Activated gamma-delta T cell (primary cell): ENCODE measurements around the gene RYR2.

Experiments
- DNase-seq: peaks from one replicate; lab custom pipeline; 2025; lab: John Stamatoyannopoulos, UW

Gene RYR2

DNA sequence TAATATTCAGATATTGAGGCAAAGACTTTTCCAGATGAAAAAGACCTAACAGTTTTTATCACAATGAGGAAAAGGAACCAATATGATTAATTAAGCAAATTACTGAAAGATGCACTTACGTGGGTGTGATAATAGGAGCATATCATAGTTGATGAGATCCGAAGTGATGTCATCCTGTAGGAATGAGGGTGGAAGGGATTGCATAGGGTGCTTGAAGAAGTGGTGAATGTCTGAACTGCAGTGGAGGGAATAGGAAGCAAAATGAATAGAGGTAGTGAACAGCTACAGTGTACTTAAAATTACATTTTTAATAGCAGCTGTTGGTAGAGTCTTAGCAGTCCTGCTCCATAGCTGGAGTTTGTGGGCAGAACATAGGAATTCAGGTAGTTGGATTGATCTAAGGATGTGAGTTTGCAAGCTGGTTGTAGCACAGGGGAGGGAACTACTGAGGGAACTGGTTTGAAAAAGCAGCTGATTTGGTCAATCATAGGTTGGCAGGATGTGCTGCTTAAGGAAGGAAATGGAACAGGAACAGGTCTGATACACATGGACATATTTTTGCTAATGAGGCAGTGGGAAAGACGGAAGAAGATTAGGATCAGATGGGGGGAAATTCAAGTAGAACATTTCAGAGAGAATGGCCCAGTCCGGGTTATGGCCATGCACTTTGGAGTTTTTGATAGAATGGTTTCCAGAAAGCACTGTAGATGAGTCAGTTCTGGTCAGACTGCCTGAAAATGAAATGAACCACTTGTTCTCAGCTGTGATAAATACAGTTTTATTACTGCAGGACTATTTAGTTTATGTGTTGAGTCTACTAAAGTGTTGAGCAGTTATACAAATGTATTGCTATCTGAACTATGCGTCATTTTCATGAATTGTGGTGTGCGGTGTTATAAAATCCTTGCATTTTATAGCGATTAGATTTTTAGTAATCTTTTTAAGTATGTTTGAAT lies 155.8 kb downstream of the RYR2 start:
- DNase-seq, result no peak

DNA sequence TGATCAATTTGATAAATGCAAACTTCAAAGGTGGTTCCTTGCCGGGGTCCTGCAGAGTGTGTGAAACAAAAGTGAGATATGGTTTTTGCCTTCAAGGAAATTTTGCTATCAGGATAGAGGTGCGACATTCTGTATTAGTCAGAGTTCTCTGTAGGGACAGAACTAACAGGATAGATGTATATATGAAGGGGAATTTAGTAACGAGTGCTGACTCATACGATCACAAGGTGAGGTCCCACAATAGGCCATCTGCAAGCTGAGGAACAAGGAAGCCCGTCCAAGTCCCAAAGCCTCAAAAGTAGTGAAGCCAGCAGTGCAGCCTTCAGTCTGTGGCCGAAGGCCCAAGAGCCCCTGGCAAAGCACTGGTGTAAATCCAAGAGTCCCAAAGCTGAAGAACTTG lies 157.0 kb downstream of the RYR2 start:
- DNase-seq, result no peak

DNA sequence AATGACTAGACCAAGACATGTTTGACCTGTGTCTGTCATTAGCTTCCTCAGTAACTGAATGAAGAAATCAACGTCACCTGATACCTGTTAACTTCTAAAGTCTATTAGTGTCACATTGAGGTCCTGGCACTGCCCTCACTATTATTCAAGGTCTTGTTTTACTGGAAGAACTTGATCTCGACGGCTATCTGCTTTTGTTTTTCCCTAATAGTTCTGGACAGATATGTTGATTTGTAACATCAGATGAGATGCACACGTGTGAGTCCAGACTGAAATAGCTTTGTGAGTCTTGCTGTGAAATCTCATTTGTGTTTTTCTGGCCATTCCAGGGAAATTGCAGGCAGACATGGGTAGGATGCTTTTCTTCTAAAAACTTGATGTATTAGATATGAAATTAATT lies 159.2 kb downstream of the RYR2 start:
- no peak for DNase-seq

DNA sequence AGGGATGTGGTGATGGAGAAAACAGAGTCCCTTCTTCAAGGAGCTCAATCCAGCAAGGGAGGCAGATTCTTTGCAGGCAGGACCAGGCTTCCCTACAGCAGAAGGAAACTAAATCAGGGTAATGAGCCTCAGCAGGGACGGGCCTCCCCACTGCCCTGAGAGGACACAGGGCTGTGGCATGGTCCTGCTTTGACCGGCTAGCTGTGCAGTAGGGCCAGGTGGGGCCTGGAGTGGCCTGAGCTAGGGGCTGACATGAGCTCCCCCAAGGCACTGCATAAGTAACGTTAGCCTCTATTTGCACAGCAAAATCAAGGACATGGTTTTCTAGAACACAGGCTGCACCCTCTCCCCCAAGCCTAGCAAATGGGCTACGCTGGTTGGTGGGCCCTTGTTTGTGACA lies 162.9 kb downstream of the RYR2 start:
- no peak for DNase-seq

DNA sequence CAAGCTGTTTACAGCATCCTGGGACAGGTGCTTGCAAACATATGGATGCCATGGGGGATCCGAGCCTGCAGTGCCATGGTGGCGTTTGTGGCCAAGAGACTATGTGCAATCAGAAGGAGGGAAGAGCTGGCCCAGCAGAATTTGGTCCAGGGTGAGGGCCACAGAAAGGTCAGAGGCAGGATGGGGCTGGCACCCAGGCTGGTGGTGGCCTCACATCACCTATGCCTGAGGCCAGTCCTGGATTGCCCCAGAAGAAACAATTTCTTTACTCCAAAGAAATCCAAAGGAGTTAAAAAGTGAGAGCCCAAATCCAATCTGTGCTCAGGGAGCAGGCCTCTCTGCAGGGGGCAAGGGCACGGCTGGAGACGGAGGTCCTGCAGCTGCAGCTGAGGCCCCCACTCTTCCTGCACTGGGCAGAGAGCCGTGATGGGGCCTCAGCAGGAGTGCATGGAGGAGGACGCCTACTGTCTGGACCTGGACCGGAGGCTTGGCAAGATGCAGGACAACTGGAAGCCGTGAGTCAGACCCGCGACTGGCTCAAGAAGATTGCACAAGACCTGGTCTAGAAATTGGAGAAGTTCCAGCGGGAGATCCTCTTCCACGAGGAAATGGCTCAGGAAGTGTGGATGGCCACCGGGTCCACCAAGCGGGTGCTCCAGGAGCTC lies 163.5 kb downstream of the RYR2 start:
- no peak for DNase-seq

DNA sequence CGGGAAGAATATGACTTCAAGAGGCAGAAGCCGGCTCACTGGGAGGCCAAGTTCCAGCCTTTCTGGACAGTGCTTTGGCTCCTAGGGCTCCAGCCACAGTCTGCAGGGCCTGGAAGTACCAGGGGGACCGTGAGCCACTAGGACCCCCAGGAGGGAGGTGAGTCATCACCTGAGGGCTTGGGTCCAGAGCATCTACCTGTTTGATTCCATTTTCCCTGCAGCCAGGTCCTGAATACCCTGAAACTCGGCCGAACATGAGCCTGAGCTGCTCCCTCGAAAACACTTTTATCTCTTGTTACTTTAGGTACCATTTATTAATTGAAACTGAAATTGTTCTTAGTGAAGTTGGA lies 164.1 kb downstream of the RYR2 start:
- DNase-seq, result no peak

DNA sequence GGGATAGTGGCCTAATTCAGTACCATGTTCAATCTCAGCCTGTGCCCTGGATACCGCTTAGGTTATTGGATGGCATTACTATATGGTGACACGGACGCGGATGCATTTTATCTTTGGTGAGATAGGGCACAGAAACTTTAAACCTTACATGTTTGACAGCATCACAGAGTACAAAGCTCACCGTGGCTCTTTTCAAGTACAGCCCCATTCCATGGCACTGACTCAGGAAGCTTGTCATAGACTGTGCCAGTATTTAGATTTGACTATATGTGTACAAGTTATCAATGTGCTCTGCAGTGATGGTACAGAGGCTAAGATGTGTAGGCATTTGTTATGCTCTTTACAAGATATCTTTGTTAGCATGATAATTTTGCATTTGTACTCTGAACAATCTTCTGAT lies 169.0 kb downstream of the RYR2 start:
- no peak for DNase-seq

DNA sequence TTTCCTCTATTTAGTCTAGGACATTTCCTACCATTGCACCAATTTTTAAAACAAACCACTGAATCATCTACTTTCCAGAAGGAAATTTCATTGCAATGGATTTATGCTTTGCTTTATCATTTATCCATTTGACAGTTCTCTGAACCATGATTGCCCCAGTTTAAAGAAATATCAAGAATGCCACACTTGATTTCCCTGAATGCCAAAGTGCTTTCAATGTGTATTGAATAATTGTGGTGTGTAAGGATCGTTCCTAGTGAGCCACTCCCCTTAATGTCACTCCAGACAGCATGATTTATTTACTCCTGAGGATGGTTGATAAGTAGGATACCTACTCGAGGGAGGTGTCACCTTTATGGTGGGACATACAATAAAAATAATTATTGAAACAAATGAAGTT lies 169.6 kb downstream of the RYR2 start:
- no peak for DNase-seq

DNA sequence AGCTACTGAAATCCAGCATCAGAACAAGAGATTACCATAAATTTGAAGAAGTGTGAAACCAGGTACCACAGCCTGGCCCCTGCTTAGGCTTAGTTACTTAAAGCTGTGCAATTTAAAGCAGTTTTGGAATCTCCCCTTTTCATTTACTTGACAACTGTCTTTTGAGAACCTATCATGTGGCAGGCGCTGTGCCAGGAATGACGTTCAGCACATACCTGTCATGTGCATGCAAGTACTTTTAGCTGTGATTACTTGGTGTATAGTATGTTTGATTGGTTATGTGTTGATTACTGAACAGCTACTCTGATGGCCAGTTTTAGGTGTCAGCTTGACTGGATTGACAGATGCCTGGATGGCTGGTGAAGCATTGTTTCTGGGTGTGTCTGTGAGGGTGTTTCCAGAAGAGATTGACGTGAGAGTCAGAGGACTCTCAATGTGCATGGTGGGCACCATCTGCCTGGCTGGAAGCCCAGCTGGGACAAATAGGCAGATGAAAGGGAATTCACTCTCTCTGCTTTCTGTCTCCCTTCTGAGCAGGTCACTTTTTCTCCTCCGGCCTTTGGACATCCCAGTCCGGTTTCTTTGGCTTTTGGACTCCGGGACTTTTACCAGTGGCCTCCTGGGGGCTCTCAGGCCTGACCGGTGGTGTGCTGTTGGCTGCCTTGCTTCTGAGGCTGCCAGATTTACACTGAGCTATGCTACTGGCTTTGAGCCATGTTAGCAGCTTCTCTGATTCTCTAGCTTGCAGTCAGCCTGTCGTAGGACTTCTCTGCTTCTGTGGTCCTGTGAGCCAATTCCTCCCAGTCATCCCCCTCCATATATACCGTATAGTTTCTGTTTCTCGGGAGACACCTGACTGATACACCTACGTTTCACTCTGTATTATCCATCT lies 178.0 kb downstream of the RYR2 start:
- no peak for DNase-seq

DNA sequence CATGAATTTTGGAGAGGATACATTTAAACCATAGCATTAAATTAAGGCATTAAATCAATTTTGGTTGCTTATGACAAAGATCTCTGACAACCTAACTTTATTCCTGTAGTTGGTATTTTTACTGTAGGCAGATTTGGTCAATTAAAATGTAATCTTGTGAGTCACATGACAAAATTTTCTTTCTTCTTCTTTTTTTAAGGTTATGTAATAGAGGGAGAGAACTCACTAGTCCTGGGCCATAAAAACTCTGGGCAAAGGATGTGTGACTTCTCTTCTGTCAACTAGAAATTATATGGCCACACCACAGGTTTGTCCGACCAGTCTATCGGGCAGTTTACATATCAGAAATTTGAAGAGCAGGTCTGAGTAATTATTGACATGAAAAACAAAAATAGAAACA lies 181.4 kb downstream of the RYR2 start:
- DNase-seq, result no peak

DNA sequence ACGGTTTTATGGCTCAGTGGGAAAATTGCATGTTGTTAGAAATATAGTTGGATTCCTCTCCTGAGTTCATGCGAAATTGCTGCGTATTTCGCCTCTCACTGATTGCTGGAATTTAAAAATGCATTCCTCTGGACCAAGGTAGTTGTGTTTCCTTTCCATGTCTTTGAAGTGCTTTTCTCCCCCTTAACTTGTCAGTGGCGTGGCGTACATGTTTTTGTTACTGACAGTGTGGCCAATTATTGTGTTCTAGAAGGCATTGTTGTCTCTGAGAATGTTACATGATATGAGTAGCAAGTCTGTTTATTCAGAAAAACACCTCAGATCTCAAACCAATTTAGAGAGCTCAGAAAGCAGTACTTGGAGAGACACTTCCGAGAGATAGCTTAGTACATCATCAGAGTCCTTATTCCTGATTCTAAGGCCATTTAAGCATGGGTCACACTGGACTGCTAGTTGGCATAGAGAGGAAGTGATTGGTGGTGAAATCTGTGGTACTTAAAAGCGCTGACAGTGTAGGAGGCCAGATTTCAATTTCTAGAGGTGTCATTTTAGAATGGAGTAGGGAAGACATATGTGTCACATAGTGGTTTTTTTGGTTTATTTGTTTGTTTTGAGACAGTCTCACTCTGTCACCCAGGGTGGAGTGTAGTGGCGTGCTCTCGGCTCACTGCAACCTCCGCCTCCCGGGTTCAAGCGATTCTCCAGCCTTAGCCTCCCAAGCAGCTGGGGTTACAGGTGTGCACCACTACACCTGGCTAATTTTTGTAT lies 184.4 kb downstream of the RYR2 start:
- DNase-seq, result no peak

DNA sequence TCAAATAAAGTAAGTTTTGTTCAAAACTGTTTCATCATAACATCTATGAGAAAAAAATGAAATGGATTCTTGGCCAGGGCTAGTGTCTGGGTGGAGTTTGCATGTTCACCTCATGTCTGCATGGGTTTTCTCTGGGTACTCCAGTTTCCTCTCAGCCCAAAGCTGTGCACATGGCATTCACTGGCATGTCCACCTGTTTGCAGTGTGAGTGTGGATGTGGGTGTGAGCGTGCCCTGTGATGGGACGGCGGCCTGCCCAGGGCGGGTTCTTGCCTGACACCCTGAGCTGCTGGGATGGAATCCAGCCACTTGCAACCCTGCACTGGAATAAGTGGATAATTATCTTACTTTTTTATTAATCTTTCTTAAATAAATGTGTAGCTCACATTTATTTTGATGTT lies 185.5 kb downstream of the RYR2 start:
- no peak for DNase-seq

DNA sequence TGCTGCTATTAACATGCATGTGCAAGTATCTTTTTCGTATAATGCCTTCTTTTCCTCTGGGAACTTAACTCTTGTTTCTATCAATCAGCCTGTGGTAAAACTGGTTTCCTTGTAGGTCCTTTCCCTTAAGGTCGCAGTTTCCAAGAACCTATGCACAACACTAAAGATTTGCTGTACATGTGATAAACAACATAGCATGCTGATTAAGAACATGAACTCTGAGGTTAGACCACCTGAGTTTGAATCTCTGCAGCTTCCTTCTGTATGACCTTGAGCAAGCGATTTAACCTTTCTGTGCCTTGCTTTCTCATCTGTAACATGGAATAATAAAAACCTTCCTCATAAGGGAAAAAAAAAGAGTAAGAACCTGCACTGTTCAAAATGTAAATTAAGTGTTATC lies 186.4 kb downstream of the RYR2 start:
- no peak for DNase-seq

DNA sequence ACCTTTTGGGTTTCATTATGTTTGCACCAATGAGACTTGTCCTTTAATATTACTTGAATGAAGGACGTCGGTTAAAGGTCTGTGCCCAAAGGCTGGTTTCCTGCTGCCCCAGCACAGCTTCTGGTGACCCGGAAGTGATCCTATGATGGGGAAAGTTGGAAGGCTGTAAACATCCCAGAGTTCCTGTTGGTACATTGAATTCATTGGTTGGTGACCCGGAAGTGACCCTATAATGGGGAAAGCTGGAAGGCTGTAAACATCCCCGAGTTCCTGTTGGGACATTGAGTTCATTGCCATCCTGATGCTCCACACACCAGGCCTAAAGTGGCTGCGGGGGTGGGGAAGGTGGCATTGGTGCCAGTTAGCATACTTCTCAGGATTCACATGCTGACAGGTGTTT lies 187.3 kb downstream of the RYR2 start:
- DNase-seq, result no peak

DNA sequence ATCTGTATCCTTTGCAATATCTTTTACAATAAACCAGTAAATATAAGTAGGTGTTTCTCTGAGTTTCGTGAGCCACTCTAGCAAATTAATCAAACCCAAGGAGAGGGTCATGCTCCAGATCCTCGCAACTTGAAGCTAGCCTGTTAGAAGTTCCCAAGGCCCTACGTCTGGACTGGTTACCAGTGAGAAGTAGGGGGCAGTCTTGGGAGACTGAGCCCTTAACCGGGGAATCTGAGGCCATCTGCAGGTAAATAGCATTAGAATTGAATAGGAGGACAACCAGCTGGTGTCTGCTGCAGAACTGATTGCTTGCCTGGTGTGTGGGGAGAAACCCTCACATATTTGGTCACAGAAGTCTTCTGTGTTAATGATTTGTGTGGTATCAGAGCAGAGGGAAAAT lies 190.5 kb downstream of the RYR2 start:
- DNase-seq, result no peak

DNA sequence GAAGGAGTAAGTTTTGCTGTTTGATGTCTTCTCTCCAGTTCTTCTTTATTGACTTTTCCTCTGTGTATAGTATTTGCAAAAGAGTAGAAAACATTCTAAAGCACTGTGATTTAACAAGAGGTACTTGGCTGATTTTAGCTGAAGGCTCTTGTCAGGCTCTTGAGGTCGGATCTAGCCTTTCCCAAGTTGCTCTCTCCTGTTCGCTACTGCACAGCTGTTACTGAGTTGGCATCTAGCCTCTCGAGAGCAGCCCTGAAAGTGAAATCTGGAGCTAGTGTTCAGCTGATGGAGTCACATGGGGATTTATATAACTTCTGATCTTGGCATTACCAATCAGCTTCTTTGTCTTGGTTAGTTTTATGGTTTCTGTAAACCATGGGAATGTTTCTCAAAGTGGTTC lies 193.1 kb downstream of the RYR2 start:
- no peak for DNase-seq

DNA sequence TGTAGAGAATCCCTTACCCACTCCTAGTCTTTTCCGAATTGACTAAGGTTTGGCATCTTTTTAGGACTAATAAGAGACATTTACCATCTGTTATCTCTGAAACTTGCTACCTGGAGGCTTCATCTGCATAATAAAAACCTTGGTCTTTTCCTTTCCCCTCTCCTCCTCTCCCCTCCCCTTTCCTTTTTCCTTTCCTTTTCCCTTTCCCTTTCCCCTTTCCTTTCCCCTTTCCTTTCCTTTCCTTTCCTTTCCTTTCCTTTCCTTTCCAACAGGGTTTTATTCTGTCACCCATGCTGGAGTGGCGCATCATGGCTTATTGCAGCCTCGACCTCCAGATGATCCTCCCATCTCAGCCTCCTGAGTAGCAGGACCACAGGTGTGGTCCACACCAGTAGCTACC lies 195.7 kb downstream of the RYR2 start:
- DNase-seq, result no peak

DNA sequence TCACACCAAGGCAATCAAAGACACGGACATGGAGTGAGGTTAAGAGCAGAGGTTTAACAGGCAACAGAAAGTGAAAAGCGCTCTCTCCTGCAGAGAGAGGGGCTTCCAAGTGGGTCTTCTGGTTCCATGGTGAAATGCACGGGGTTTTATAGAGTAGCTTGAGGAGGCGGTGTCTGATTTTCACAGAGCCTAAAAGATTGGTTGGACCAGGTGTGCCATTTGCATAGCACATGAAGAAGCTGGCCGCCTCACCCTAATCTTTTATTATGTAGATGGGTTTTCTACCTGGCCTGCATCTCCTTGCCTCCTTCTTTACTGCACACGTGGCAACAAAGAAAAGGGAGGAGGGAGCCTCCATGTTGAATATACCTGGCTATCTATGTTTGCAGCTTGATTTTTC lies 197.3 kb downstream of the RYR2 start:
- DNase-seq, result no peak

DNA sequence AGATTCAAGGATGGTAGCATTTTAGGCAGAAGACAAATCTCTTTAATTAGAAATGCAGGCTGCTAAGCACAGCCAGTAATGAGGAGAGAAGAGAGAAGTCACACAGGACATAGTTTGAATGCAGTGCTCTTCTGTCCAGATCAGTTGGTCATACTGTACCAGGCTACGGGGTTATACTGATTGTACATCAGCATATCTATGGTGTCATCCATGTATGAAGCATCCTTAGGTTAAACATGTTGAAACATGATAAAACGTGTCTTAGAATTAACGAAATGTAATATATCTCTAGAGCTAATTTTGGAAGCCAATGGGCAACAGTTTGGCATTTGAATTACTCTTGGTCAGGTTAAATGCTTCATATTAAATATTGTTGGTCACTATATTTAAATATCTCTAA lies 199.1 kb downstream of the RYR2 start:
- DNase-seq, result no peak

DNA sequence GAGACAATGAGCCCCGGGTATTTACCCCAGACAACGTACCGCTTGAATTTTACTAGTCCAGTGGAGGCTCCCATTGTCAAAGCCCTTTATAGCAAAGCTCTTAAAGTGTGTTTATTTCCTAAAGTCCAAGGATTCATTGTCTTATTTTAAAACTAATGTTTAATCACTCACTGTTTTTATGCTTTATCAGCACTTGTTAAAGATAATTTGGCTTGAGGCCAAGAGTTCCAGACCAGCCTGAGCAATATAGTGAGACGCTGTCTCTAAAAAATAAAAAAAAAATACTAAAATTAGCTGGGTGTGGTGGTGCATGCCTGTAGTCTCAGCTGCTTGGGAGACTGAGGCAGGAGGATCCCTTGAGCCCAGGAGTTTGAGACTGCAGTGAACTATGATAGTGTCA lies 202.8 kb downstream of the RYR2 start:
- no peak for DNase-seq

DNA sequence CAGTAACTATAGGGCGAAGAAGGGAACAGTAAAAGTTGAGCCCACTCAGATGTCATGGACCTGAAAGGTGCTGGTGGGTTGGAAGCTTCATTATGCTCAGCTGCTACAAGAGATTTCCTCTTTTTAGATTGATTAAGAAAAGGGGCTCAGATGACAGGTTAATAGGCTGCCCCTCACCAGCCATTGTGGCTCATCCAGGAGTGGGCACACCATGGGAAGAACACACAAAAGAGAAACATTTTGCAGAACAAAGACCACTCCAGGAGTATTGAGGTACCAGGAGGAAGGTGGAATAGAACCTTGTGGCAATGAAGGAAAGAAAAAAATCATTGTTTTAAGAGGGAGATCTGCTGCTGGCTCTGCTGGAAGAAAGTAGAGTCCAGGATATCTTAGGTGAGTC lies 205.5 kb downstream of the RYR2 start:
- no peak for DNase-seq

DNA sequence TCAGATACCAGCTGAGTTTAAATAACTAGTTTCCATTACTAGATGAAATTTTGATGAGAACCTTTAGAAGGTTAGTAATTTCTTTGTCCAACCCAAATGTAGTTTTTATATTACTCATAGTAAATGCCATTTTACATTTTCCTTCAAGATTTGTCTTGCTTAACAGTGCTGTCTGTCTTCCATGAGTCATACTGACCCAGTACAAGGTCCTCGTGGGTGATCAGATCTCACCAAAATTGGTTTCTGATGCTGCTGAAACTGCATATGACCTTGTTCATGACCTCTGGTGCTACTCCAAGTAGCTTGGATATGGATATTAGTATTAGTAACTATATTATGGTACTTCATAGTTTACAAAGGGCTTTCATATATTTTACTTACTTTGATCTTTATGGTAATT lies 207.1 kb downstream of the RYR2 start:
- no peak for DNase-seq
